Cardiac fibroblast (primary cell): ENCODE data around the gene TNRC18.

Experiments
- DNase-seq, 2 donors: peaks; one replicate each; pipeline versions ENCODE4 v3.0.0 to v3.0.0-alpha.2; 2010; ENCODE audit warnings: low read depth in 2 of 2
- H3K4me3 ChIP-seq, 2 donors: replicated peaks in 1 of 2; 1 replicate in 1 of 2; 2 replicates in 1 of 2; pipeline ENCODE4 v1.5.1; 2011; ENCODE audit warnings: low read depth in 2 of 2, low read length in 2 of 2, mild to moderate bottlenecking in 2 of 2, moderate library complexity in 1 of 2
- CTCF ChIP-seq: IDR thresholded peaks from one replicate; pipeline ENCODE4 v1.5.1; 2011; ENCODE audit warnings: low read depth, mild to moderate bottlenecking, low read length, inconsistent platforms

The TNRC18 gene

GRCh38 chr7:5417106-5418071, 6.2 kb downstream of the TNRC18 start:
- no peak overlapping the region for H3K4me3 ChIP-seq
- no peak for TF ChIP-seq CTCF
- peak in 1 of 2 donors; percentile 45 for DNase-seq

- no peak overlapping the region for H3K4me3 ChIP-seq
- TF ChIP-seq CTCF: no peak
Observed at GRCh38 chr7:5414916-5415315, 8.7 kb downstream of the TNRC18 start.

GRCh38 chr7:5413449-5413786, 10.2 kb downstream of the TNRC18 start:
- DNase-seq: no peak
- H3K4me3 ChIP-seq: no peak overlapping the region
- no peak for TF ChIP-seq CTCF

More at GRCh38 chr7:5414916-5415315, 8.7 kb downstream of the TNRC18 start:
- peak in 1 of 2 donors; percentile 29 for DNase-seq

- H3K4me3 ChIP-seq: no peak overlapping the region
- TF ChIP-seq CTCF: no peak
- peak; percentile 51 to 70 for DNase-seq
Observed at GRCh38 chr7:5408777-5409176, 14.9 kb downstream of the TNRC18 start.

GRCh38 chr7:5406957-5407945, 16.4 kb downstream of the TNRC18 start:
- H3K4me3 ChIP-seq: no peak overlapping the region
- no peak for DNase-seq
- no peak for TF ChIP-seq CTCF

GRCh38 chr7:5404421-5404826, 19.2 kb downstream of the TNRC18 start:
- no peak overlapping the region for H3K4me3 ChIP-seq
- no peak for DNase-seq
- no peak for TF ChIP-seq CTCF
